ENCODE measurements around the gene KDM6A. TPM values are rescaled to one million over a fixed set of nuclear protein-coding genes. Genes with fewer than 3 reads are reported as not detected.

Gene KDM6A
- polyA plus RNA-seq, 1 of the 3 experiments (the other 2 are of a cell fraction) = 7.4 TPM

GRCh38 chrX:44906041-44906440 lies 33.1 kb downstream of the KDM6A start (continued):
- TF ChIP-seq PBX3 (IDR thresholded peaks at IDR 0.05) = no peak
- TF ChIP-seq EZH2phosphoT487 (IDR thresholded peaks at IDR 0.05; ENCODE audit: borderline replicate concordance, low read depth) = no peak
- TF ChIP-seq RXRA (IDR thresholded peaks at IDR 0.05; ENCODE audit: borderline replicate concordance, low read depth) = no peak
- TF ChIP-seq FOSL2 (IDR thresholded peaks at IDR 0.05; ENCODE audit: borderline replicate concordance, low read depth) = no peak
- TF ChIP-seq CHD2 (IDR thresholded peaks at IDR 0.05; ENCODE audit: low read length, partially characterized antibody) = no peak
- TF ChIP-seq MEF2A (IDR thresholded peaks at IDR 0.05; ENCODE audit: borderline replicate concordance, low read depth) = no peak
- no peak for TF ChIP-seq ZBTB33 (IDR thresholded peaks at IDR 0.05; ENCODE audit: borderline replicate concordance, low read depth)
- no peak for TF ChIP-seq GATA2 (CRISPR knock-in tag; IDR thresholded peaks at IDR 0.05)
- TF ChIP-seq USF2 (IDR thresholded peaks at IDR 0.05; ENCODE audit: borderline replicate concordance, low read depth, low read length) = no peak
- TF ChIP-seq JUND (IDR thresholded peaks at IDR 0.05) = no peak

- DNase-seq = no peak
- no peaks in the 10 kb centered on the region for H3K9me2 ChIP-seq
- H3K79me2 ChIP-seq (ENCODE audit: insufficient read depth) = peaks cover 93% of the 10 kb centered on the region
- H3K27ac ChIP-seq (ENCODE audit: low read depth in 2 of 2, low read length in 1 of 2) = no peak overlapping the region
- H3K4me1 ChIP-seq (ENCODE audit: control insufficient read depth in 1 of 2, insufficient read depth in 2 of 2, low read depth in 1 of 2, low read length in 1 of 2) = 0 out of 4 replicates have a peak, but pooled peaks cover 0 to 8% of the 10 kb centered on the region in 2 experiments
- H3K9me3 ChIP-seq = peaks cover 10% of the 10 kb centered on the region
- H3K4me3 ChIP-seq (ENCODE audit: low read depth in 2 of 2, low read length in 1 of 2) = no peak overlapping the region
- H3K36me3 ChIP-seq (replicated peaks in 1 of 2; ENCODE audit: control insufficient read depth in 1 of 2, insufficient read depth in 2 of 2, low read length in 1 of 2) = peaks cover 0 to 3% of the 10 kb centered on the region in 2 experiments
- H3K4me2 ChIP-seq = no peak overlapping the region
- H3K27me3 ChIP-seq (ENCODE audit: insufficient read depth) = no peaks in the 10 kb centered on the region
- peaks cover 14% of the 10 kb centered on the region for H3F3A ChIP-seq (replicated peaks; ENCODE audit: insufficient read depth)
- POLR2A ChIA-PET = no interaction called here
- TF ChIP-seq SMC3 (IDR thresholded peaks at IDR 0.05; ENCODE audit: low read depth, low read length) = no peak
- 93% methylated on average over 6 of the region's 6 CpGs for WGBS (ENCODE audit: low lambda C conversion rate)
- H4K20me1 ChIP-seq (ENCODE audit: insufficient read depth) = peaks cover 71% of the 10 kb centered on the region
- CTCF ChIA-PET = no interaction called here
- H2AFZ ChIP-seq (ENCODE audit: low read depth) = no peak overlapping the region
- no peak overlapping the region for H3K9ac ChIP-seq
Observed at GRCh38 chrX:44906542-44906941, 33.6 kb downstream of the KDM6A start.

GRCh38 chrX:44908153-44908552 lies 35.2 kb downstream of the KDM6A start:
- Histone ChIP-seq H3K4me3 (ENCODE audit: low read depth in 2 of 2, low read length in 1 of 2) (no peak overlapping the region), H3K9me3 (peaks cover under 1% of the 10 kb centered on the region; the same call in 1 of the 2 replicates), H3K36me3 (replicated peaks in 1 of 2; ENCODE audit: control insufficient read depth in 1 of 2, insufficient read depth in 2 of 2, low read length in 1 of 2) (peaks cover 0 to 6% of the 10 kb centered on the region in 2 experiments), H3K4me2 (no peak overlapping the region), H3K27ac (ENCODE audit: low read depth in 2 of 2, low read length in 1 of 2) (no peak overlapping the region), H2AFZ (ENCODE audit: low read depth) (no peak overlapping the region), H3K4me1 (ENCODE audit: control insufficient read depth in 1 of 2, insufficient read depth in 2 of 2, low read depth in 1 of 2, low read length in 1 of 2) (0 out of 4 replicates have a peak, but pooled peaks cover 0 to 8% of the 10 kb centered on the region in 2 experiments), H3K9me2 (no peaks in the 10 kb centered on the region), H3K79me2 (ENCODE audit: insufficient read depth) (peaks cover 90% of the 10 kb centered on the region), H4K20me1 (ENCODE audit: insufficient read depth) (peaks cover 68% of the 10 kb centered on the region), H3K27me3 (ENCODE audit: insufficient read depth) (no peaks in the 10 kb centered on the region), H3F3A (replicated peaks; ENCODE audit: insufficient read depth) (peaks cover 14% of the 10 kb centered on the region), H3K9ac (no peak overlapping the region)
- TF ChIP-seq CTCF (IDR thresholded peaks at IDR 0.05) (no peak), IRF3 (IDR thresholded peaks at IDR 0.05; ENCODE audit: low read depth, low read length) (no peak), FOSL2 (IDR thresholded peaks at IDR 0.05; ENCODE audit: borderline replicate concordance, low read depth) (no peak), POLR2AphosphoS5 (IDR thresholded peaks at IDR 0.05; ENCODE audit: low read depth, low read length) (no peak)
- no peak for DNase-seq
- ChIA-PET POLR2A (no interaction called here), CTCF (no interaction called here)
- WGBS (ENCODE audit: low lambda C conversion rate) = 64% methylated on average over 3 of the region's 3 CpGs
